Stimulated activated naive CD8-positive, alpha-beta T cell treated with anti-CD3 and anti-CD28 coated beads, Interleukin-15, amount 100 ng/mL, for 72 hours (primary cell): ENCODE measurements around the gene FOXP1.

Source experiments
- ATAC-seq: fragments of 150-1000 bp; cut with Tn5 transposase; 2 replicates; pipeline ENCODE4 v1.10.0; 2021; ENCODE audit warnings: mild to moderate bottlenecking, moderate library complexity
- DNase-seq, 2 donors: peaks; one replicate each; pipeline ENCODE4 v3.0.0; 2021 to 2022
- H3K27ac Mint-ChIP-seq, 2 donors: one replicate each; pipeline ENCODE4 v1.8.0; 2022; ENCODE audit warnings: mild to moderate bottlenecking in 2 of 2, mixed read lengths in 2 of 2, moderate library complexity in 2 of 2
- H3K27me3 Mint-ChIP-seq: one replicate; pipeline ENCODE4 v1.8.0; 2022; ENCODE audit warnings: mixed read lengths
- H3K4me1 Mint-ChIP-seq: one replicate; pipeline ENCODE4 v1.8.0; 2022; ENCODE audit warnings: mild to moderate bottlenecking, mixed read lengths
- H3K4me3 Mint-ChIP-seq, 2 donors: one replicate each; pipeline ENCODE4 v1.8.0; 2022; ENCODE audit warnings: mild to moderate bottlenecking in 2 of 2, mixed read lengths in 2 of 2, moderate library complexity in 1 of 2
- H3K9me3 Mint-ChIP-seq, 2 donors: one replicate each; pipeline ENCODE4 v1.8.0; 2022; ENCODE audit warnings: mixed read lengths in 2 of 2

The FOXP1 gene

DNA sequence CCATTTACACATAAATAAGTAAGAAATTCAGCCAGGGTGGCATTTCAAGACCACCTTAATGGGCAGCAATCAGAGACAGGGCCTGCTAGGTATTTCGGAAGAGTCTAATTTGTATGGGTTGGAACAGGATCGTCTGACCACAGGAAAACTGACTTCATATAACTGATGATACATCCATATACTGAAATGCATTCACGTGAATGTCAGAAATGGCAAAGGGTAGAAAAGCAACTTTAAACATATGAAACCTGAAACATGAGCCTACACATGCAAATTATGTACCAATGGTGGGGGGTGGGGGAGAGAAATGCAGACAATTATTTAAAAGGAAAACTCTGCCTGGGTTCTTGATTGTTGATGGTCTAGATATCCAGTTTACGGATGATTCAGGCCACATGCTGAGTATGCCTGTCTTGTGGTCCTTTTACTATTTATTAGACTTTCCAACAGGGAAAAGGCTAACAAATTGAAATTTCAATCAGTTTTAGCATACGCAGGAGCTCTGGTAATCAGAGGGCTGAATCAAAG lies 582.2 kb downstream of the FOXP1 start:
- H3K4me1 Mint-ChIP-seq, result peaks cover 51% of the 10 kb centered on the region
- H3K4me3 Mint-ChIP-seq, result no peak overlapping the region
- H3K27ac Mint-ChIP-seq, result peak overlapping the region in 1 of 2 donors; percentile 76
- H3K27me3 Mint-ChIP-seq, result no peaks in the 10 kb centered on the region
- ATAC-seq, result no peak
- DNase-seq, result no peak
- no peaks in the 10 kb centered on the region for H3K9me3 Mint-ChIP-seq

DNA sequence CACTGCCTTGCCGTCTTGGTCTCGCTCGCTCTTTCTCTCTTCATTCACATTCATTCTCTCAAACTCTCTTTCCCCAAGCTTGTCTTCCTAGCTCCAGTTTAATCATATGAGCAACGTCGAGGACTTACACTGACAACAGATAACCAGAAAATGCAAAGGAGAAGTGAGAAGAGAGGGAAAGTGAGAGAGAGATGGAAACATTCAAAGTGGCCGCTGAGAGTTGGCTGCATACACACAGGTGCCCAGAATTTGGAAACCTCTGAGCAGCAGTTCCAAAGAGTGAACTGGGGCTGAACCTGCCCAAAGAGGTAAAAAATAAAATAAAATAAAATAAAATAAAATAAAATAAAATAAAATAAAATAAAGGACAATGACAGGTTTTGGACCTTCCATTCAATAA lies 583.0 kb downstream of the FOXP1 start:
- no peak overlapping the region for H3K27ac Mint-ChIP-seq
- ATAC-seq, result no peak

GRCh38 chr3:70999730-71000129 lies 583.8 kb downstream of the FOXP1 start:
- ATAC-seq, result no peak
- no peaks in the 10 kb centered on the region for H3K27me3 Mint-ChIP-seq
- no peak for DNase-seq
- peaks cover 46% of the 10 kb centered on the region for H3K4me1 Mint-ChIP-seq
- no peak overlapping the region for H3K27ac Mint-ChIP-seq
- no peak overlapping the region for H3K4me3 Mint-ChIP-seq
- H3K9me3 Mint-ChIP-seq, result no peaks in the 10 kb centered on the region

More for the DNA sequence above, 583.0 kb downstream of the FOXP1 start:
- no peak for DNase-seq
- H3K4me3 Mint-ChIP-seq, result no peak overlapping the region
- no peaks in the 10 kb centered on the region for H3K9me3 Mint-ChIP-seq
- no peaks in the 10 kb centered on the region for H3K27me3 Mint-ChIP-seq
- H3K4me1 Mint-ChIP-seq, result peaks cover 49% of the 10 kb centered on the region

DNA sequence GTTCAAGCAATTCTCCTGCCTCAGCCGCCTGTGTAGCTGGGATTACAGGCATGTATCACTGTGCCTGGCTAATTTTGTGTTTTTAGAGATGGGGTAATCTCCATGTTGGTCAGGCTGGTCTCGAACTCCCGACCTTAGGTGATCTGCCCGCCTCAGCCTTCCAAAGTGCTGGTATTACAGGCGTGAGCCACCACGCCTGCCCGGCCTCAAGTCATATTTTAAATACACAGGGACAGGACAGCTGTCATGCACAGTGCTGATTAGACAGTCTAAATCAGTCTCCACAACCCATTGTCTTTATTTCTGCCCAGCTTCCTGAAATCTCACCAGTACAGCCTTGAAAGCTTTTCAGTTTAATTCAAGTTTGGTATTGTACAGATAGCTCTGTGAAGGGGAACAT lies 587.4 kb downstream of the FOXP1 start:
- DNase-seq, result no peak
- Mint-ChIP-seq H3K9me3 (no peaks in the 10 kb centered on the region), H3K27ac (peak overlapping the region in 1 of 2 donors; percentile 64), H3K4me3 (no peak overlapping the region), H3K27me3 (no peaks in the 10 kb centered on the region), H3K4me1 (peaks cover 57% of the 10 kb centered on the region)
- ATAC-seq, result no peak

DNA sequence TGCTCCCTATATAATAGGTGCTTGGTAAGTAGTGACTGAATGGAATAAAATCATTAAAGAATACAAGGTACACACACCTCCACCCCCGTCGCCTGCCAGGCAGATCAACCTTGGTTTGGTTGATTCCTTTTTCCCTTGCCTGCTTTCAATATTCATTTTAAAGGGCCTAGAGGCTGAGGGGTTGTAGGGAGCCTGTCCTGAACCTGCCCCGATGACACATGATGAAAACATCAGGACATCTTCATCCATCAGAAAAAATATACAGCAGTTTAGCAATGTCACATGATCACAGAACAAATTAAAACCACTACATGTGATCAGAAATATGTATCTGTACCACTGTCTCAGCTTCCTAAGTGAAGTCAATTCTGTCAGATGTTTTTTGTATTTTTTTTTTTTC lies 588.9 kb downstream of the FOXP1 start:
- Mint-ChIP-seq H3K9me3 (no peaks in the 10 kb centered on the region), H3K27me3 (no peaks in the 10 kb centered on the region), H3K27ac (peak overlapping the region in 1 of 2 donors; percentile 16), H3K4me3 (no peak overlapping the region), H3K4me1 (peaks cover 62% of the 10 kb centered on the region)
- ATAC-seq (no peak), DNase-seq (no peak)

GRCh38 chr3:70992562-70993204 lies 590.8 kb downstream of the FOXP1 start:
- no peak overlapping the region for H3K27ac Mint-ChIP-seq
- DNase-seq (no peak), ATAC-seq (no peak)
- peaks cover 75% of the 10 kb centered on the region for H3K4me1 Mint-ChIP-seq
- no peaks in the 10 kb centered on the region for H3K27me3 Mint-ChIP-seq
- H3K4me3 Mint-ChIP-seq, result no peak overlapping the region
- no peaks in the 10 kb centered on the region for H3K9me3 Mint-ChIP-seq

DNA sequence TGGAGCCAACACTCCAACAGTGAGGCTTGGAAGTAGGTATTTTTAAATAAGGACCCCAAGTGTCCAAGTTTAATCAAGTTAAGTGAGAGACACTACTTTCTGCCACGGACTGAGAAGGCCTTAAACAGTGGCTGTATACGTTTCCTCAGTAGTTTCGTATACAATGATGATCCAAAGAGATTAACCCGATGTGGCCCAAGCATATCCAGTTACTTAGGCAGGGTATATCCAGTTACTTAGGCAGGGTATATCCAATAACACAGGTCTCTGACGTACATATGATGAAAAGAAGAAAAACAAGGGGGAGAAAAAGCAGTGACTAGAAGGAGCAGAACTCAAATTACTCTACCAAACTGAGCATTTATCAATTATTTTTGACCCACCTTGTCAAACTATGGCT lies 591.4 kb downstream of the FOXP1 start:
- H3K4me1 Mint-ChIP-seq, result peaks cover 78% of the 10 kb centered on the region
- H3K27me3 Mint-ChIP-seq, result no peaks in the 10 kb centered on the region
- no peaks in the 10 kb centered on the region for H3K9me3 Mint-ChIP-seq
- no peak for ATAC-seq
- H3K4me3 Mint-ChIP-seq, result no peak overlapping the region
- H3K27ac Mint-ChIP-seq, result peak overlapping the region in 1 of 2 donors; percentile 38
- no peak for DNase-seq

DNA sequence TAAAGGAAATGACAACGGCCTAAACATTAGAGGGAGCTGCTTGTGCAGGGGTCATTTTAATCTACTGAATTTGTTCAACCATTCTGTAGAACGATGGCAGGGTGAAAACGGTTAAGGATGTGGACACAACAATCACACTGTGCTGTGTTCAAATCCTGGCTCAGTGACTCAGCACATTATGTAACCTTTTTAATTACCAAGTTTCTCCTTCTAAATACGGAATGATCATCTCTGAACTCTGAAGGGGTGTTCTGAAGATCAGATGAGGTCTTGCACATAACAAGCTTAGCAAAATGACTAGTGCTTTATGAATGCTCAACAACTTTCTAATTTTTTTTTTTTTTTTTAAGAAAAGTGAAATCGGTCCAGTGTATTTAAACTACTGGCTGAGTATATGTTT lies 592.8 kb downstream of the FOXP1 start:
- DNase-seq, result no peak
- peak; percentile 35 for ATAC-seq
- H3K4me3 Mint-ChIP-seq, result no peak overlapping the region

DNA sequence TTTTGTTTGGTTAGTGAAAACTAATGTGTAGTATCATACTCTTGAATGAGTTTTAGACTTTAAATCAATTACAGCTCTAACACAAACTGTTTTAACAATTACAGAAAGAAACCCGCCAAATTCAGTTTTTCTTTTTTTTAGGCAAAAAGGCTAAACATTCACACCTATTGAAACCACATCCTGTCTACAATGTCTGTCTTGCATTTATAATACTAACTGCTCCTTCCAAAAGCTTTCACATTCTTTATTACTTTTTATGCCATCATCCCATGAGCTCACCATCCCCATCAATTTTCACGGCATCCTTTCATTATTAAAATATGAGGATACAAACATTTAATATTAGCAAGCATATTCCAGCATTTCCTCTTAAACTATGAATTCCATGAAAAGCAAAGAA lies 593.3 kb downstream of the FOXP1 start:
- Mint-ChIP-seq H3K4me3 (peak overlapping the region; percentile 28 to 50), H3K9me3 (no peaks in the 10 kb centered on the region), H3K4me1 (peaks cover 82% of the 10 kb centered on the region), H3K27ac (peak overlapping the region; percentile 79 to 88), H3K27me3 (no peaks in the 10 kb centered on the region)
- ATAC-seq (peak; percentile 70), DNase-seq (no peak)

More for the DNA sequence above, 592.8 kb downstream of the FOXP1 start:
- Mint-ChIP-seq H3K27me3 (no peaks in the 10 kb centered on the region), H3K27ac (peak overlapping the region; percentile 84 to 88), H3K4me1 (peaks cover 81% of the 10 kb centered on the region), H3K9me3 (no peaks in the 10 kb centered on the region)

GRCh38 chr3:70989174-70989573 lies 594.4 kb downstream of the FOXP1 start:
- ATAC-seq (no peak), DNase-seq (no peak)
- H3K4me3 Mint-ChIP-seq, result no peak overlapping the region
- H3K9me3 Mint-ChIP-seq, result no peaks in the 10 kb centered on the region
- no peaks in the 10 kb centered on the region for H3K27me3 Mint-ChIP-seq
- H3K27ac Mint-ChIP-seq, result no peak overlapping the region
- peaks cover 88% of the 10 kb centered on the region for H3K4me1 Mint-ChIP-seq

DNA sequence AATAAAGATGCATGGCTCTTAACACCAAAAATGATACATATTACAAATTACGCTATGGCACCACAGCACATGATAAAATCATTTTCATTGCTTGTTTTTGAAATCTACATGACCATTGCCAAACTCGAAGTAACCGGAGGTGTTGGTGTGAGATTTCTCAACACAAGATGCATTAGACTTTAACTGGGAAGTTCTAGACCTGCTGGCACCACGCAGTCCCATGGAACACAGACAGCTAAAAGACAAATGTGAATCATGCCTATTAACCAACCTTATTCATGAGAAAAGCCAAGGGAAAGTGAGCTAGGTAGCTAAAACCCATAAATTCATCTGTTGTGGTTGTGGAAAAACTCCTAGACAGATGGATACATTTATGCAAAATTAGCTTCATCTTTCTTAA lies 595.4 kb downstream of the FOXP1 start:
- no peaks in the 10 kb centered on the region for H3K9me3 Mint-ChIP-seq
- ATAC-seq (no peak), DNase-seq (no peak)
- peak overlapping the region in 1 of 2 donors; percentile 48 for H3K27ac Mint-ChIP-seq
- peaks cover 89% of the 10 kb centered on the region for H3K4me1 Mint-ChIP-seq
- H3K27me3 Mint-ChIP-seq, result no peaks in the 10 kb centered on the region
- H3K4me3 Mint-ChIP-seq, result no peak overlapping the region

GRCh38 chr3:70985572-70985971 lies 598.0 kb downstream of the FOXP1 start:
- H3K9me3 Mint-ChIP-seq, result peaks cover 0 to 4% of the 10 kb centered on the region in 2 donors
- H3K27ac Mint-ChIP-seq, result peak overlapping the region in 1 of 2 donors; percentile 30
- DNase-seq (no peak), ATAC-seq (no peak)
- H3K4me1 Mint-ChIP-seq, result peaks cover 89% of the 10 kb centered on the region
- H3K27me3 Mint-ChIP-seq, result no peaks in the 10 kb centered on the region
- no peak overlapping the region for H3K4me3 Mint-ChIP-seq

DNA sequence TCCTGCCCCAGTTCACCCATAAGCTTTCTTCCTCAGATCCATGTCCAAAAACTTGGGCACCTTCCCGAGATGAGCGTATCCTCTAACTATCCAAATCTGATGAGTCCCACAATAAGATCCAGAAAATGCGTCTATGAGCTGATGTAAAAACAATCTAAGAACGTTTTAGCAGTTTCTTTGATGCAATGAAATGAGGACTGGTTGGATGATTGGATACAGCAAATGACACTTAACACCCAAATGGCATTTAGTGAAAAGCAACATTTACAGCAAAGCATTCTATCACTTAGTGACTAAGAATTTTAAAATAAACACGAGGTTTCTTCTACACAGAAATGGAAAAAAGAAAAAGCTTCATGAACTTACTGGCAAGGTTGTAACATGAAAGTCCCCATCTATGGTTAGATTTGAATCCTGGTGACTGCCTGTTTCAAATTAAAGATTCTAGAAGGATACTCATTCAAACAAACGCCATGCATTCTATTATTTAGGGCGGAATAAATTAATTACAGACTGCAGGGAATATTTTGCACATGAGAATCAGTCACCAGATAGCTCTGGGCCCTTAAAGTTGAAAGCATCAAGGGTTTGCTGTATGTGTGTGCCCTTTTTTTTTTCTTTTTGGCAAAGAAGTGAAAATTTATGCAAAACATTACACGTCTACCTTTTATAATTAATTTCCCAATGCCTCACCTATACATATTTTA lies 598.6 kb downstream of the FOXP1 start:
- Mint-ChIP-seq H3K27ac (peak overlapping the region in 1 of 2 donors; percentile 48), H3K27me3 (no peaks in the 10 kb centered on the region), H3K4me1 (peaks cover 89% of the 10 kb centered on the region), H3K4me3 (no peak overlapping the region), H3K9me3 (peaks cover 0 to 5% of the 10 kb centered on the region in 2 donors)
- DNase-seq (no peak), ATAC-seq (no peak)

DNA sequence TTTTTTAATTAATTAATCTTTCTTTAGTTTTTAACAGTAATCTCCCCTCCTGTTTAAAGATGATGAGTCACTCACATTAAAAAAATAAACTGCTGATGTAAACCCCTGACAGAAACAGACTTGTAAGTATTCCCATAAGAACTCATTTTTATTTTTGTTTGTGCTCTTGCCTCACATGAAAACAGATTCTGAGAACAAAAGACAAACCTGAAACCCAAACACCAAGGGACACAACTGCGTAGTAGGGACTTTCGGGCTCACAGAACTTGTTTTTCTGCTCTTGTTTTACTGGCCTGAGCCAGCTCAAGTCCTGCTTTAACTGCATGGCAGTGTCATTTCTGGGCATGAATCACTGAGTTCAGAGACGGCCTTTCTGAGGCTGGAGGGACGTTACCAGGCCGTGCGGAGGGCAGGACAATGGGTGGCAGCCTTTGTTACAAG lies 600.8 kb downstream of the FOXP1 start:
- Mint-ChIP-seq H3K4me3 (peak overlapping the region; percentile 37 to 62), H3K9me3 (peaks cover 0 to 5% of the 10 kb centered on the region in 2 donors), H3K27ac (peak overlapping the region; percentile 96 to 97), H3K27me3 (no peaks in the 10 kb centered on the region), H3K4me1 (peaks cover 85% of the 10 kb centered on the region)
- DNase-seq, result peak; percentile 28 to 64
- ATAC-seq, result peak; percentile 91

GRCh38 chr3:70982284-70982683 lies 601.2 kb downstream of the FOXP1 start:
- ATAC-seq (no peak), DNase-seq (no peak)
- Mint-ChIP-seq H3K27me3 (no peaks in the 10 kb centered on the region), H3K9me3 (peaks cover 0 to 5% of the 10 kb centered on the region in 2 donors), H3K27ac (peak overlapping the region; percentile 94 to 96), H3K4me1 (peaks cover 83% of the 10 kb centered on the region), H3K4me3 (peak overlapping the region in 1 of 2 donors; percentile 58)

GRCh38 chr3:70981231-70981880 lies 602.2 kb downstream of the FOXP1 start:
- Mint-ChIP-seq H3K4me1 (peaks cover 73% of the 10 kb centered on the region), H3K4me3 (peak overlapping the region; percentile 57 to 58), H3K27me3 (no peaks in the 10 kb centered on the region), H3K27ac (peak overlapping the region; percentile 94 to 96), H3K9me3 (peaks cover 0 to 5% of the 10 kb centered on the region in 2 donors)
- DNase-seq (no peak), ATAC-seq (no peak)
